Urinary bladder (tissue), 4 donors: ENCODE measurements around the gene PVALB. TPM values are rescaled to one million over a fixed set of nuclear protein-coding genes. Genes with fewer than 3 reads are reported as not detected.
"Not testable (repeated sequence)": the region's sequence is repeated elsewhere in the genome, so short reads cannot be mapped to it uniquely, and the experiment has no call there.

ENCODE experiments used
- DNase-seq: peaks from one replicate; pipeline ENCODE4 v3.0.0-alpha.2; 2015; ENCODE audit errors: extremely low spot score
- H3K27ac ChIP-seq: one replicate; pipeline ENCODE4 v1.5.1; 2013; ENCODE audit warnings: low read depth, mild to moderate bottlenecking, moderate library complexity
- H3K36me3 ChIP-seq: one replicate; pipeline ENCODE4 v1.6.1; 2013; ENCODE audit warnings: mild to moderate bottlenecking, moderate library complexity; ENCODE audit not compliant: insufficient read depth
- H3K4me1 ChIP-seq: one replicate; pipeline ENCODE4 v1.6.1; 2013; ENCODE audit warnings: mild to moderate bottlenecking, moderate library complexity; ENCODE audit not compliant: insufficient read depth
- H3K4me3 ChIP-seq: one replicate; pipeline ENCODE4 v1.5.1; 2013; ENCODE audit warnings: low read depth, low read length
- WGBS: extraction: QIAGEN DNeasy Blood & Tissue Kit; methylation state at CpG from one replicate; pipeline ENCODE4 v1.1.7; 2013; 5-methylcytosine and 5-hydroxymethylcytosine counted together
- polyA plus RNA-seq: library from polyadenylated mRNA; stranded (reverse); fragments of 200-250 nt; gene quantifications from one replicate; pipeline ENCODE4 v1.2.3, GENCODE V29; 2013
- total RNA-seq: library from RNA; depleted of rRNA; stranded (reverse); fragments of >200 nt; gene quantifications from one replicate; pipeline ENCODE4 v1.2.3, GENCODE V29; 2014
- donor health status: healthy with polysubstance abuse.
- donor health status: healthy.

PVALB gene
- total and polyA plus RNA-seq, 2 donors, result 2.2 to 2.7 TPM

DNA sequence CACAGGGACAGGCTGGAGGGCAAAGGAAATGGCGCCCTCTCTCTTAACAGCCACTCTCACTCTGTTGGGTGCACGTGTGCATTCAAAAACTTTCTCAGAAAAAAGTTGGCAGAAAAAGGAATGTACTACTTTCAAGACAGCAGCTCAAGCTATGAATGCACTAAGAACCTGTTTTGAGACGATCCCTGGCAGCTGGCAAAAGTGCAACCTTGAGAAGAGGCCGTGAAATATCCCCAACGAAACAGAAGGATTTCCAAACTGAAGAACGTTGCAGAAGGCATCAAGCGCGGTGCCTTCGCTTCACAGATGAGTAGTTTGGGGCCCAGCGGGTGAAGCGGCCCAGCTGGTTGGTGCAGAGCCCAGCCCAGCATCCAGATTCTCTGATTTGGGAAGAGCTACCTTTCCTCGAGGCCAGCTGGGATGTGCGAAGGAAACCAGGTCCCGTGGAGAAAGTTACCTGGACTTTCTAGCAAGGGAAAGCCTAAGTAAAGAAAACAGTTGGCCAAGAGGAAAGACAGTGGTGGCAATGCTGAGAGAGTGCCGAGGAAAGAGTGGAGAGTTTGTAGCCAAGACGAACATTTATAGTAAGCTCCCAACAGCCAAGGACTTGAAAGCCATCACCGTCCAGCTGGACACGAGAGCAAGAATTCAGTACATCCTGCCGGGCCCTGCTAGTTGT is 57.2 kb downstream of the PVALB start:
- no peak for DNase-seq
- no peak overlapping the region for H3K4me3 ChIP-seq
- no peaks in the 10 kb centered on the region for H3K4me1 ChIP-seq
- H3K36me3 ChIP-seq, result no peaks in the 10 kb centered on the region
- no peak overlapping the region for H3K27ac ChIP-seq
- whole genome bisulfite sequencing, result 86% methylated on average over 19 of the region's 19 CpGs

DNA sequence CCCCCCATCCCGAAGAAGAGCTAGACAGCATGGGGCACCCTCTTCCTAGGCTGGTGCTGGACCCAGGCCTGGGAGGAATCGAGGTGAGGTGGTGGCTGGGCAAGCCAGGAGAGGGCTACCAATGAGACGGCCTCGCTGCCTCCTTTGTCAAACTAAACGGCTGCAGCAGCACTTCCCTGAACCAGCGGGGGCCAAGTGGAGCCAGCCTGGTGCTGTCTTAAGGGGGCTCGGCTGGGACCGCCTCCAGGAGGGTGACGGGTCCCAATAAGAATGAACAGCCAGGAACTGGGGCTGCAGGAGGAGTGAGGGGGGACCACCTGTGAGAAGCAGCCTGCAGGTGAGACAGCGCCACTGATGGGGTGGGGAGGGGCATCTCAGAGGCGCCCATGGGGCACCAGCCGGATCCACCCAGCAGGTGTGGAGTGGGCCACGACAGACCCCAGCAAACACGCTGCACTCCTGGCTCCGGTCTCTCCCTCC is 58.0 kb downstream of the PVALB start:
- Histone ChIP-seq H3K4me1 (no peaks in the 10 kb centered on the region), H3K27ac (no peak overlapping the region), H3K36me3 (no peaks in the 10 kb centered on the region), H3K4me3 (no peak overlapping the region)
- 87% methylated on average over 15 of the region's 15 CpGs for WGBS
- no peak for DNase-seq

DNA sequence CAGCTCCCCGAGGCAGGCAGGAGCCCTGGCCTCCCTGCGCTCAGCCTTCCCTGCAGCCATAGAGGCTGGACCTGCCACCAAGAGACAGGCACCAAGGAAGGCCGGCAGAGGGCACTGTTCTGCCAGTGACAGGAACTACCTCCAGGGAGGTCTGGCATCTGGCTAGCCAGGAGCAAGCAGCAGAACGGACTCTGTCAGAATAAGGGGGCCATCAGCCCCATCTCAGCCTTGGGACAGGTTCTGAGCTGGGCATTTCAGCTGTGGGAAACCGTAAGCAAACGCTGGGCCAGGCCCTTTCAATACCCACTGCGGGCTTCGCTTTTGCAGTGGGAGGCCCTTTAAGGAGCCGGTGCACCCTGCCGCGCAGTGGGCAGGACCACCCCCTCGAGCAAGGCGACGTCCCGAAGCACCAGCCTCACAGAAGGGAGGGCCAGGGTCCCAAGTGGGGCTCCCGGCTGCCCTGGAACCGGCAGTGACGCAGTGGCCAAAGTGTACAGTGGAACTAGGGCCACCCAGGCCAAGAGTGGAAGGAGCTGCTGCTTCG is 59.1 kb downstream of the PVALB start:
- WGBS, result 64% methylated on average over 19 of the region's 19 CpGs
- Histone ChIP-seq H3K4me3 (no peak overlapping the region), H3K36me3 (no peaks in the 10 kb centered on the region), H3K27ac (no peak overlapping the region), H3K4me1 (no peaks in the 10 kb centered on the region)
- DNase-seq, result no peak

DNA sequence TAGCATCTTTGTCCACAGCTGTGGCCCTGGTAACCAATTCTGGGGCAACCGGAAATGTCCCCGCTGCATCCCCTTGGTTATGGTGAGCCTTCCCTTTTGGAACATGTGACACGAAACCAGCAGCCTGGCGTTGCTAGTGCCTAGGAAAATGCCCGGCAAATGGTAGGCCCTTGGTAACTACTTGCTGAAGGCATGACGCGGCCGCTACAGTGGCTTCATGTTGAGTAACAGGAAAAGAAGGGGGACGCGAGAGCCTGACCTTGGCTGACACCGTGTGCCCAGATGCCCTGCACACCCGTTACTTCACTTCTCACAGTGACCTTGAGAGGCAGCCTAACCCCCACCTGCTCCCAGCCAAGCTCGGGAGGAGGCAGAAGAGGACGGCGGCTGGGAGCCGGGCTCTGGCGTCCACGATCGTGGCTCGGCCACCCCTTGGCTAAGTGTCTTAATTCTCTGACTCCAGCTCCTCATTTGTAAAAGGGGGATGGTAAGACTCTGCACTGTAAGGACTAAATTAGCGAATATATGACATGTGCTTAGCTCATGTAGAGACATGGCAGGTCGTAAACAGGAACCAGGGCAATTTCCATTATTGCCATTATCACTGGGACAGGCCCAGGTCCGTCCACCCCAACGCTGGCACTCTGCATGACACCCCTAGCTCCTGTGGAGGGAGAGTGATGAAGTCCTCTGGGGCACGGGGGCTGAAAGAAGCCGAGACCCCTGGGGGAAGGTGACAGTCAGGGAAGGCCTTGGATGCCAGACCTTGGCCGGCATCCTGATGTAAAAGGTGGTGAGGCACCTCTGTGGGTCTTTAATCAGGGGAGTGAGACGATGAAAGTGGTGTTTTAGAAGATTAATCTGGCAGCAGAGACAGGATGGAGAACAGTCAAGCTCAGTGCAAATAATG is 59.8 kb downstream of the PVALB start:
- H3K36me3 ChIP-seq, result no peaks in the 10 kb centered on the region
- no peak overlapping the region for H3K27ac ChIP-seq
- DNase-seq, result no peak
- H3K4me1 ChIP-seq, result no peaks in the 10 kb centered on the region
- no peak overlapping the region for H3K4me3 ChIP-seq
- 62% methylated on average over 28 of the region's 28 CpGs for WGBS

DNA sequence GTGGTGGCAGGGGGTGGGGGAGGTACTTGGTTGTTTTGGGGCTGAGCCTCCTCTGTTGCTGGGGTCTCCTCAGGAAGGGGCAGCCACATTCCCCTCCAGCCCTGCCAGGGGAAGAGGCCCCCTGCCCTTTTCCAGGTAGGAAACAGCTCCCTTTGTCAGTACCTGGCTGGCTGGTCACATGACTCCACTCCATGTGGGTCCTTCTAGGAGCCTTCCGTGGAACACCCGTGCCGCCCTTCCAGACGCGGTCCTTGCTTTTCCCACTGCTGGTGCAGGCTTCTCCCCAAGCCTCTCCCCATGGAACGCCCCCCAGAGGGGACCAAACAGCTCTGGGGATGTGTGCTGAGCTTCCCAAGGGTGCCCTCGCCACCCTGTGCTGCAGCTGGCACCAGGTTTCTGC is 60.8 kb downstream of the PVALB start:
- 68% methylated on average over 7 of the region's 7 CpGs for WGBS
- Histone ChIP-seq H3K4me1 (no peaks in the 10 kb centered on the region), H3K27ac (no peak overlapping the region), H3K4me3 (no peak overlapping the region), H3K36me3 (no peaks in the 10 kb centered on the region)
- DNase-seq, result no peak

DNA sequence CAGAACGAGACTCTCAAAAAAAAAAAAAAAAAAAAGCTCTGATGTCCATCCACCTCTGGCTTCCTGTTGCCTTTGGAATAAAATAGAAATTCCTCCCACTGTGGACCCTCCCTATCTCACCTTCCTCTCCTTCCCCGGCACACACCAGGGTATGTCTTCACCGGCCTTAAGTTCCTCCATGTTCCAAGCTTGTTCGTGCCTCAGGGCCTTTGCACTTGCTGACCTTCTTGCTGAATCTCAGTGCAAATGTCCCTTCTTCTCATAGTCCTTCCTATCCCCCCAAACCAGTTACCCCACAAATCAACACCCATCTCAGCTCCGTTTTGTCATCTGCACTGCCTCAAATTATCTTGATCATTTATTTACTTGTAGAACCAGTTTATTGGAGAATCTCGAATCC is 61.5 kb downstream of the PVALB start:
- H3K36me3 ChIP-seq, result no peaks in the 10 kb centered on the region
- no peak overlapping the region for H3K27ac ChIP-seq
- H3K4me3 ChIP-seq, result no peak overlapping the region
- WGBS, result 78% methylated on average over 6 of the region's 6 CpGs
- DNase-seq, result no peak
- H3K4me1 ChIP-seq, result no peaks in the 10 kb centered on the region

DNA sequence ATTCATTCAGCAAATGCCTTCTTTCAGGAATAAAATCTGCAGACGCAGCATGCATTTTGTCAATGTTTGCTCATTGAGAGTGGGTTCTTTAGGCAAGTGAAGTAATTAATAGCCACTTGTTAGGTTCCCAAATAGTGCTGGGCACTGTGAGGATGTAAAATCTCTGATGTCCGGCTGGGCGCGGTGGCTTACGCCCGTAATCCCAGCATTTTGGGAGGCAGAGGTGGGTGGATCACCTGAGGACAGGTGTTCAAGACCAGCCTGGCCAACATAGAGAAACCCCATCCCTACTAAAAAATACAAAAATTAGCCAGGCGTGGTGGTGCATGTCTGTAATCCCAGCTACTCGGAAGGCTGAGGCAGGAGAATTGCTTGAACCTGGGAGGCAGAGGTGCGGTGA is 62.0 kb downstream of the PVALB start:
- whole genome bisulfite sequencing, result 92% methylated on average over 9 of the region's 9 CpGs
- DNase-seq, H3K4me1 ChIP-seq, H3K36me3 ChIP-seq, H3K4me3 ChIP-seq, H3K27ac ChIP-seq: not testable (repeated sequence)

DNA sequence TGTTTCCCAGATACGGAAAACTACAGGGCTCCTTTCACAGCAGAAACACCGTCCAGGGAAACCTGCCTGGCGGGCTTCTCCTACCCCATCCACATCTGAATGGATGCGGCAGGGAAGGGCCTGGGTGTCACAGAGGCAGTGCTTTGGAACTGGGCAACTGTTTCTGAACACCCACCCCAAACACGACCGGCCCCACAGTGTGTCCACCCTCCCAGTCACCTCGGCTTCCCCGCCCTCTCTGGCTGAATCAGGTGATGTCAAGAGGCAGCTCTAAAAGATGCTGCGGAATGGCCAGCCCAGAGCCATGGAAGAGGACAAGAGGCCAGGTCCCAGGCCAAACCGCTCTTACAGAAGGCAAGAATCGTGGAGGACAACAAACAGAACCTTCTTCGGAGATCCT is 62.9 kb downstream of the PVALB start:
- 80% methylated on average over 12 of the region's 12 CpGs for WGBS
- Histone ChIP-seq H3K4me1 (no peaks in the 10 kb centered on the region), H3K27ac (no peak overlapping the region), H3K4me3 (no peak overlapping the region), H3K36me3 (no peaks in the 10 kb centered on the region)
- no peak for DNase-seq

DNA sequence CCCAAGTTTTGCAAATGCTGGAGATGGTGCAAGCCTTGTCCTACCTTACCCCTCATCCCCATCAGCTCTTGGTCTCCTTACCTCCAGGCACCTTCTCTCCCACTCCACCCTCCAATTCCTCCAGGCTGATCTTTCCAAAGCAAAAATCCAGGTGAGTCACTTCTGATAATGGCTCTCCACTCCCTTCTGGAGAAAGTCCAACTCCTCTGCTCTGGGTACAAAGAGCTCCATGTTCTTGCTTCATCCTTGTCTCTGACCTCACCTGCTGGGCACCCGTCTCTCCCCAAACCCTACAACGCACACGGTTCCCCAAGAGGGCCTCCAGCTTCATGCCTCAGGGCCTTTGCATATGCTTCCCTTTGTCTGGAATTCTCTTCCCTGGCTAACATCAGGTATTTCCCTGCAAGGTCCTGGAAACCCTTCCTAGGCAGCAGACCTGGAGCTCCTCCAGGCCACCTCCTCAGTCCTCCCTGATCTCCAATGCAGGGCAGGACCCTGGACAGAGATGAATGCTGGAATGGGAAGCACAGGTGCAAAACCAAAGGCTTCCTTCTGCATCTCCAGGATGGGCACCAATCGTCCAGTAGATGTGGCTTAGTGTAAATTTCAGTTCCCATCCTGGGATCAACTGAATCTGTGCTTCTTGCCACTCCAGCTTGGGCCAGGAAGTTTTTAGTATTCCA is 63.6 kb downstream of the PVALB start:
- no peak for DNase-seq
- no peak overlapping the region for H3K4me3 ChIP-seq
- no peak overlapping the region for H3K27ac ChIP-seq
- no peaks in the 10 kb centered on the region for H3K4me1 ChIP-seq
- 73% methylated on average over 4 of the region's 4 CpGs for WGBS
- no peaks in the 10 kb centered on the region for H3K36me3 ChIP-seq

Other genes starting within 250 kb of the PVALB start
- gene CACNG2, start 113.3 kb downstream of the PVALB start, total RNA-seq, result not detected
- not detected for gene CACNG2, start 113.3 kb downstream of the PVALB start, polyA plus RNA-seq
- 20.2 TPM for gene IFT27, start 40.9 kb downstream of the PVALB start, total RNA-seq
- gene IFT27, start 40.9 kb downstream of the PVALB start, polyA plus RNA-seq, result 27.2 TPM
- gene NCF4, start 44.0 kb upstream of the PVALB start, total RNA-seq, result 9.7 TPM
- gene NCF4, start 44.0 kb upstream of the PVALB start, polyA plus RNA-seq, result 11.9 TPM
- gene CSF2RB, start 96.6 kb upstream of the PVALB start, total RNA-seq, result 5.3 TPM
- 4.1 TPM for gene CSF2RB, start 96.6 kb upstream of the PVALB start, polyA plus RNA-seq
- gene TST, start 202.4 kb upstream of the PVALB start, total RNA-seq, result 19.4 TPM
- gene TST, start 202.4 kb upstream of the PVALB start, polyA plus RNA-seq, result 48.8 TPM
- gene MPST, start 202.7 kb upstream of the PVALB start, total RNA-seq, result 44.1 TPM
- gene MPST, start 202.7 kb upstream of the PVALB start, polyA plus RNA-seq, result 123 TPM
- gene KCTD17, start 234.7 kb upstream of the PVALB start, total RNA-seq, result 13.8 TPM
- gene KCTD17, start 234.7 kb upstream of the PVALB start, polyA plus RNA-seq, result 36.1 TPM